IMR-90 (cell line): ENCODE results near the gene CDK14. TPM values are rescaled to one million over a fixed set of nuclear protein-coding genes. Genes with fewer than 3 reads are reported as not detected.
"Not testable (repeated sequence)": the region's sequence is repeated elsewhere in the genome, so short reads cannot be mapped to it uniquely, and the experiment has no call there.

Experiments
- ATAC-seq: fragments of 200-7000 bp; cut with Tn5 transposase; 2 replicates; pipeline ENCODE4 v1.9.1; 2020; ENCODE audit warnings: low read depth, mild to moderate bottlenecking, moderate library complexity
- BruUV-seq: library from RNA; stranded (reverse); fragments of 400-500 nt; replicated peaks from 2 replicates; lab custom pipeline; 2021; lab: Mats Ljungman, UMichigan
- CTCF ChIA-PET: fragments of 300-600 bp; formaldehyde crosslinking; extraction: SDS; loops from one replicate; lab custom pipeline; 2021; ENCODE audit warnings: antibody characterized with exemption; lab: Yijun Ruan, JAX
- POLR2A ChIA-PET: fragments of 300-600 bp; sonication (Branson Sonifier 250); formaldehyde crosslinking; loops from one replicate; lab custom pipeline; 2022; ENCODE audit warnings: antibody characterized with exemption; ENCODE audit not compliant: unreplicated experiment; lab: Charles Lee
- DNase-seq: peaks from one replicate; pipeline ENCODE4 v3.0.0; 2013
- H2AFZ ChIP-seq: replicated peaks from 2 replicates; pipeline ENCODE3; 2013; ENCODE audit warnings: low read length, mild to moderate bottlenecking; ENCODE audit not compliant: poor library complexity
- H2AK5ac ChIP-seq: 2 replicates; pipeline ENCODE4 v1.6.1; 2013; ENCODE audit warnings: low read depth, low read length, inconsistent platforms
- H2AK9ac ChIP-seq: replicated peaks from 2 replicates; pipeline ENCODE3; 2013; ENCODE audit warnings: mild to moderate bottlenecking, low read depth, low read length, moderate library complexity; ENCODE audit not compliant: poor library complexity
- H2BK120ac ChIP-seq: 2 replicates; pipeline ENCODE4 v1.6.1; 2013; ENCODE audit warnings: low read depth, low read length, inconsistent platforms
- H2BK15ac ChIP-seq: 3 replicates; pipeline ENCODE4 v1.6.1; 2013; ENCODE audit warnings: low read depth, low read length, inconsistent platforms
- H2BK20ac ChIP-seq: 2 replicates; pipeline ENCODE4 v1.6.1; 2013; ENCODE audit warnings: low read depth, mild to moderate bottlenecking, inconsistent platforms, low read length, moderate library complexity
- H2BK5ac ChIP-seq: 2 replicates; pipeline ENCODE4 v1.6.1; 2013; ENCODE audit warnings: mild to moderate bottlenecking, low read depth, low read length, inconsistent platforms; ENCODE audit not compliant: poor library complexity, severe bottlenecking
- H3K14ac ChIP-seq: replicated peaks from 2 replicates; pipeline ENCODE4 v1.6.1; 2013; ENCODE audit warnings: low read depth, low read length, inconsistent platforms
- H3K18ac ChIP-seq: 2 replicates; pipeline ENCODE4 v1.6.1; 2013; ENCODE audit warnings: low read depth, low read length, control low read depth
- H3K23ac ChIP-seq: 2 replicates; pipeline ENCODE4 v1.6.1; 2013; ENCODE audit warnings: low read depth, low read length, inconsistent platforms
- H3K27ac ChIP-seq: 2 replicates; pipeline ENCODE4 v1.5.1; 2013; ENCODE audit warnings: mild to moderate bottlenecking, control low read depth, low read length; ENCODE audit not compliant: insufficient read depth
- H3K27me3 ChIP-seq: 2 replicates; pipeline ENCODE4 v1.6.1; 2013; ENCODE audit warnings: low read length; ENCODE audit not compliant: control insufficient read depth, insufficient read depth
- H3K36me3 ChIP-seq: 2 replicates; pipeline ENCODE4 v1.6.1; 2013; ENCODE audit warnings: low read length, mixed read lengths; ENCODE audit not compliant: control insufficient read depth, insufficient read depth
- H3K4ac ChIP-seq: 2 replicates; pipeline ENCODE4 v1.6.1; 2013; ENCODE audit warnings: low read depth, low read length, inconsistent platforms
- H3K4me1 ChIP-seq: 2 replicates; pipeline ENCODE4 v1.6.1; 2013; ENCODE audit warnings: low read length, mixed read lengths; ENCODE audit not compliant: control insufficient read depth, insufficient read depth
- H3K4me2 ChIP-seq: 2 replicates; pipeline ENCODE4 v1.6.1; 2013; ENCODE audit warnings: low read depth, mild to moderate bottlenecking, control low read depth, low read length, moderate library complexity
- H3K4me3 ChIP-seq: 2 replicates; pipeline ENCODE4 v1.5.1; 2013; ENCODE audit warnings: low read depth, mild to moderate bottlenecking, control low read depth, low read length, moderate library complexity; ENCODE audit not compliant: insufficient read depth
- H3K56ac ChIP-seq: 2 replicates; pipeline ENCODE4 v1.6.1; 2013; ENCODE audit warnings: low read length, inconsistent platforms; ENCODE audit not compliant: insufficient read depth; ENCODE audit errors: extremely low read depth
- H3K79me1 ChIP-seq, 2 experiments: 2 replicates each; pipeline ENCODE4 v1.6.1; 2013; ENCODE audit warnings: low read length in 2 of 2, inconsistent platforms in 1 of 2, low read depth in 1 of 2
- H3K9ac ChIP-seq: 2 replicates; pipeline ENCODE4 v1.6.1; 2013; ENCODE audit warnings: low read depth, low read length, control low read depth
- H3K9me1 ChIP-seq: 2 replicates; pipeline ENCODE4 v1.6.1; 2013; ENCODE audit warnings: low read length, inconsistent platforms; ENCODE audit not compliant: insufficient read depth
- H3K9me3 ChIP-seq: 2 replicates; pipeline ENCODE4 v1.6.1; 2013; ENCODE audit warnings: low read length; ENCODE audit not compliant: control insufficient read depth, insufficient read depth
- H4K20me1 ChIP-seq: 2 replicates; pipeline ENCODE4 v1.6.1; 2013; ENCODE audit warnings: low read length, inconsistent platforms; ENCODE audit not compliant: insufficient read depth
- H4K5ac ChIP-seq: 2 replicates; pipeline ENCODE4 v1.6.1; 2013; ENCODE audit warnings: mild to moderate bottlenecking, low read depth, low read length, control low read depth
- H4K8ac ChIP-seq, 2 experiments: 2 replicates each; pipeline ENCODE4 v1.6.1; 2013; ENCODE audit warnings: low read depth in 2 of 2, low read length in 2 of 2, control low read depth in 1 of 2, inconsistent platforms in 1 of 2
- H4K91ac ChIP-seq: 2 replicates; pipeline ENCODE4 v1.6.1; 2013; ENCODE audit warnings: low read depth, low read length, inconsistent platforms; ENCODE audit not compliant: insufficient read depth
- BHLHE40 ChIP-seq: fragments of 150-350 bp; IDR thresholded peaks from 2 replicates; pipeline ENCODE4 v1.6.1; 2016; ENCODE audit warnings: mild to moderate bottlenecking, low read depth, low read length
- FOS ChIP-seq: fragments of 150-350 bp; IDR thresholded peaks from 2 replicates; pipeline ENCODE4 v1.6.1; 2016; ENCODE audit warnings: low read depth, low read length
- MAZ ChIP-seq: IDR thresholded peaks from 2 replicates; pipeline ENCODE4 v1.6.1; 2012; ENCODE audit warnings: low read depth, mild to moderate bottlenecking, low read length, improper control_type of control experiment, moderate library complexity, borderline replicate concordance
- NFE2L2 ChIP-seq: fragments of 150-350 bp; IDR thresholded peaks from 2 replicates; pipeline ENCODE4 v1.6.1; 2016; ENCODE audit warnings: low read depth, mild to moderate bottlenecking, low read length
- POLR2A ChIP-seq: IDR thresholded peaks from 2 replicates; pipeline ENCODE4 v1.6.1; 2012; ENCODE audit warnings: mild to moderate bottlenecking, low read depth, low read length
- RAD21 ChIP-seq: IDR thresholded peaks from 2 replicates; pipeline ENCODE4 v1.6.1; 2012; ENCODE audit warnings: low read length, improper control_type of control experiment
- WGBS, 2 experiments: methylation state at CpG; one replicate each; pipeline versions ENCODE4 v1.1.5 to v1.1.7; 2013; ENCODE audit warnings: missing lambda C conversion rate in 2 of 2; ENCODE audit not compliant: insufficient read length in 1 of 2; ENCODE audit errors: extremely low coverage in 2 of 2; 5-methylcytosine and 5-hydroxymethylcytosine counted together
- dilution Hi-C: fragments of 300-500 bp; cut with HindIII; formaldehyde crosslinking; loops from one replicate; pipeline ENCODE4 v1.14.3; 2018; ENCODE audit warnings: low sequenced_read_pairs; ENCODE audit not compliant: unreplicated experiment
- in situ Hi-C: fragments of 300-500 bp; cut with MboI; formaldehyde crosslinking; loops from 3 replicates; pipeline ENCODE4 v1.14.3; 2019; ENCODE audit warnings: low sequenced_read_pairs, inconsistent platforms, mixed read lengths
- intact Hi-C: fragments of 100-400 bp; cut with micrococcal nuclease; formaldehyde crosslinking; loops from 2 replicates; pipeline ENCODE4 v1.10.0; 2022
- polyA plus RNA-seq, 3 experiments: library from polyadenylated mRNA; depleted of rRNA; stranded (reverse); fragments of >200 nt; gene quantifications; 2 replicates each; pipeline ENCODE4 v1.2.3, GENCODE V29; 2012; ENCODE audit warnings: low replicate concordance in 1 of 3
- total RNA-seq: library from RNA; depleted of rRNA; stranded (reverse); fragments of >200 nt; gene quantifications from 2 replicates; pipeline ENCODE4 v1.2.3, GENCODE V29; 2012
- TF ChIP-seq, protein P1 (sequence below): fragments of 150-350 bp; IDR thresholded peaks from 2 replicates; pipeline ENCODE4 v1.6.1; 2017; ENCODE audit warnings: mild to moderate bottlenecking, antibody characterized with exemption, low read length, low read depth

The CDK14 gene
- total and polyA plus RNA-seq, 2 of the 4 experiments (the other 2 are of a cell fraction), result 10.1 to 29.6 TPM

DNA sequence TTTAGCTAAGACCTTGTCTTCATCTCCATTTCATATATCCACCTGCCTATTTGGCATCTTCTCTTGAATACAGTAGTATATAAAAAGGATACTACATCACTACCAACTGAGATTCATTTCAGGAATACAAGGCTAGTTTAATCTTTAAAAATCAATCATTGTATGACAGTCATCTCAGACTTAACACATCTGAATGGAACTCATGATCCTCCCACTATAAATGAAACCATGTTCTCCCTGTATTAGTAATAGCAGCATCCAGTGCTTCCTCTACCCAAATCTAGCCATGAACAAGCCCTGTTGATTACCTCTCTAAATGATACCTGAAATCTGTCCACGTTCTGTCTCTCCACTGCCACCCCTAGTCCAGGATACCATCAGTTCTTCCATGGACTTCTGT lies 196.2 kb downstream of the CDK14 start:
- BruUV-seq, result no TSS peak

DNA sequence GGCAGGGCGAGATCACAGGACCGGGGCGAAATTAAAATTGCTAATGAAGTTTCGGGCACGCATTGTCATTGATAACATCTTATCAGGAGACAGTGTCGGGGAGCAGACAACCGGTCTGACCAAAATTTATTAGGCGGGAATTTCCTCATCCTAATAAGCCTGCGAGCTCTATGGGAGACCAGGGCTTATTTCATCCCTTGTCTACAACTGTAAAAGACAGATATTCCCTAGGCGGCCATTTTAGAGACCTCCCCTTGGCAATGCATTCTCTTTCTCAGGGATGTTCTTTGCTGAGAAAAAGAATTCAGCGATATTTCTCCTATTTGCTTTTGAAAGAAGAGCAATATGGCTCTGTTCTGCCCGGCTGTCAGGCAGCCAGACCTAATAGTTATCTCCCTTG lies 198.1 kb downstream of the CDK14 start:
- H2AK9ac ChIP-seq, DNase-seq, H3K27me3 ChIP-seq, H3K9me3 ChIP-seq, intact Hi-C loops, CTCF ChIA-PET, H3K79me1 ChIP-seq, H3K4me2 ChIP-seq, ATAC-seq, H4K91ac ChIP-seq, H2BK15ac ChIP-seq, H3K36me3 ChIP-seq, dilution Hi-C loops, H2BK120ac ChIP-seq, H2BK20ac ChIP-seq, H3K9me1 ChIP-seq, H3K27ac ChIP-seq, H3K4ac ChIP-seq, H2AFZ ChIP-seq, H3K18ac ChIP-seq, H4K5ac ChIP-seq, H3K9ac ChIP-seq, H2AK5ac ChIP-seq, H4K8ac ChIP-seq, BruUV-seq, H3K4me3 ChIP-seq, H3K23ac ChIP-seq, in situ Hi-C loops, POLR2A ChIA-PET, H3K14ac ChIP-seq, H3K56ac ChIP-seq, H3K4me1 ChIP-seq, H4K20me1 ChIP-seq, H2BK5ac ChIP-seq: not testable (repeated sequence)
- WGBS, 2 experiments, result no CpG with 5 or more reads among the region's 12 CpGs

More for the DNA sequence above, 196.2 kb downstream of the CDK14 start:
- Histone ChIP-seq H3K79me1 (peaks cover 0 to 7% of the 10 kb centered on the region in 2 experiments; a peak in 2 of 4 replicates), H3K27ac (no peak overlapping the region), H3K36me3 (no peaks in the 10 kb centered on the region), H3K4ac (no peak overlapping the region), H2BK5ac (no peak overlapping the region), H3K27me3 (no peaks in the 10 kb centered on the region), H3K9ac (no peak overlapping the region), H3K4me3 (no peak overlapping the region), H3K18ac (no peak overlapping the region), H3K4me1 (no peaks in the 10 kb centered on the region), H4K91ac (no peak overlapping the region), H4K5ac (no peak overlapping the region), H3K9me1 (no peaks in the 10 kb centered on the region), H2BK15ac (no peak overlapping the region), H3K56ac (no peak overlapping the region), H3K4me2 (no peak overlapping the region), H2BK20ac (no peak overlapping the region), H3K23ac (no peak overlapping the region), H2BK120ac (no peak overlapping the region), H3K9me3 (no peaks in the 10 kb centered on the region), H2AK9ac (no peak overlapping the region), H2AFZ (no peak overlapping the region), H4K8ac (no peak overlapping the region), H2AK5ac (no peak overlapping the region), H3K14ac (no peak overlapping the region), H4K20me1 (no peaks in the 10 kb centered on the region)
- TF ChIP-seq RAD21 (no peak), NFE2L2 (no peak), BHLHE40 (no peak), MAZ (no peak), POLR2A (no peak), FOS (no peak)
- TF ChIP-seq, protein P1, sequence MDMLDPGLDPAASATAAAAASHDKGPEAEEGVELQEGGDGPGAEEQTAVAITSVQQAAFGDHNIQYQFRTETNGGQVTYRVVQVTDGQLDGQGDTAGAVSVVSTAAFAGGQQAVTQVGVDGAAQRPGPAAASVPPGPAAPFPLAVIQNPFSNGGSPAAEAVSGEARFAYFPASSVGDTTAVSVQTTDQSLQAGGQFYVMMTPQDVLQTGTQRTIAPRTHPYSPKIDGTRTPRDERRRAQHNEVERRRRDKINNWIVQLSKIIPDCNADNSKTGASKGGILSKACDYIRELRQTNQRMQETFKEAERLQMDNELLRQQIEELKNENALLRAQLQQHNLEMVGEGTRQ, result no peak
- no peak for DNase-seq
- dilution Hi-C loops, result no loop called here
- intact Hi-C loops, result no loop called here
- 88% methylated on average over 1 of the region's 1 CpG; no CpG with 5 or more reads in 1 of the 2 experiments for WGBS, 2 experiments
- ATAC-seq, result no peak
- CTCF ChIA-PET, result no interaction called here
- POLR2A ChIA-PET, result no interaction called here
- in situ Hi-C loops, result no loop called here
